ENCODE measurements around the gene LINS1.

DNA sequence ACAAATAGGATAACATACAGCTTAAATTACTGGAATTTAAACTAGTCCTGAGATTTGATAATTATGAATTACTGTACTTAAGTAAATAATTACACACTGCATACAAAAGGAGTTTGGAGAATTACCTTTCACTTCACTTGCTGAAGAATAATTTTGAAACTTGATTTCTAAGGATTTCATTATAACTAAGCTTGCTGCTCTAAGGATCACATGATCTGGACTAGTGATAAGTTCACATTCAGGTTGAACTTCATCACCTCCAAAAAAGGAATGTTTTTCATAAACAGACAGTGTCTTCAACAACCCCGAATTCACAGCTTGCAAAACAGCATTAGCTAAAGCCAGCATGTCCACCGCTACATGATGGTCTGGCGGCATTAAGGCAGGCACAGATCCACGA lies 28.5 kb downstream of the LINS1 start:
- TF ChIP-seq, protein P1, sequence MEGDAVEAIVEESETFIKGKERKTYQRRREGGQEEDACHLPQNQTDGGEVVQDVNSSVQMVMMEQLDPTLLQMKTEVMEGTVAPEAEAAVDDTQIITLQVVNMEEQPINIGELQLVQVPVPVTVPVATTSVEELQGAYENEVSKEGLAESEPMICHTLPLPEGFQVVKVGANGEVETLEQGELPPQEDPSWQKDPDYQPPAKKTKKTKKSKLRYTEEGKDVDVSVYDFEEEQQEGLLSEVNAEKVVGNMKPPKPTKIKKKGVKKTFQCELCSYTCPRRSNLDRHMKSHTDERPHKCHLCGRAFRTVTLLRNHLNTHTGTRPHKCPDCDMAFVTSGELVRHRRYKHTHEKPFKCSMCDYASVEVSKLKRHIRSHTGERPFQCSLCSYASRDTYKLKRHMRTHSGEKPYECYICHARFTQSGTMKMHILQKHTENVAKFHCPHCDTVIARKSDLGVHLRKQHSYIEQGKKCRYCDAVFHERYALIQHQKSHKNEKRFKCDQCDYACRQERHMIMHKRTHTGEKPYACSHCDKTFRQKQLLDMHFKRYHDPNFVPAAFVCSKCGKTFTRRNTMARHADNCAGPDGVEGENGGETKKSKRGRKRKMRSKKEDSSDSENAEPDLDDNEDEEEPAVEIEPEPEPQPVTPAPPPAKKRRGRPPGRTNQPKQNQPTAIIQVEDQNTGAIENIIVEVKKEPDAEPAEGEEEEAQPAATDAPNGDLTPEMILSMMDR (IDR thresholded peaks at IDR 0.05; ENCODE audit: control extremely low read depth in 1 of 3, insufficient read depth in 1 of 3, low read depth in 1 of 3, low read length in 3 of 3): no peak
- TF ChIP-seq SUZ12 (IDR thresholded peaks at IDR 0.05; ENCODE audit: low read length) (no peak), RFX5 (IDR thresholded peaks at IDR 0.05; ENCODE audit: borderline replicate concordance, low read depth, low read length) (no peak), SP2 (IDR thresholded peaks at IDR 0.05; ENCODE audit: low read length) (no peak)

Data from H1 (cell line).